Mucosa of gallbladder (tissue), 1 donor: ENCODE data around the gene CUZD1. TPM values are rescaled to one million over a fixed set of nuclear protein-coding genes. Genes with fewer than 3 reads are reported as not detected.

Experiments
- DNase-seq: peaks from one replicate; pipeline ENCODE4 v3.0.0-alpha.2; 2020; ENCODE audit warnings: low spot score
- total RNA-seq: library from RNA; stranded (reverse); gene quantifications from one replicate; pipeline ENCODE4 v1.2.1, GENCODE V29; 2021
- donor health status: DM: no; HTN: no; CAD: no.

The CUZD1 gene
- total RNA-seq, 1 donor from 2014 or later = 2.7 TPM

DNA sequence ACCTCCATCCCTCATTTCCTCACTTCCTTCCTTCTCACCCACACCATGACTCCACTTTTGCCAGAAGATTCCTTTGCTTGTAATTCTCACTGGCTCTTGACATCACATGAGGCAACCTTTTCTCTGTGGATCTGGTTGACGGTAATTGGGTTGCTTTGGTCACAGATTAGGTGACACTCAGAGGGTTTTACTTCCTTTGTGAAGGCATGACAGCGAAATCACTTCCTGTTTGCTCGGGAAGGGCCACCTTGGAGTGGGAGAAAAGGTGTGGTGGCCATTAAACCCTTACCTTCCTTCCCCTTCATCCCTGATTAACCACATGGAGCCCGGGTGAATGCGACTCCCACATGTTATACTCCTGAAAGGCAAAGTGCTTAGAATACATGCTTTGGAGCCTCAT lies 30.2 kb downstream of the CUZD1 start:
- no peak for DNase-seq

DNA sequence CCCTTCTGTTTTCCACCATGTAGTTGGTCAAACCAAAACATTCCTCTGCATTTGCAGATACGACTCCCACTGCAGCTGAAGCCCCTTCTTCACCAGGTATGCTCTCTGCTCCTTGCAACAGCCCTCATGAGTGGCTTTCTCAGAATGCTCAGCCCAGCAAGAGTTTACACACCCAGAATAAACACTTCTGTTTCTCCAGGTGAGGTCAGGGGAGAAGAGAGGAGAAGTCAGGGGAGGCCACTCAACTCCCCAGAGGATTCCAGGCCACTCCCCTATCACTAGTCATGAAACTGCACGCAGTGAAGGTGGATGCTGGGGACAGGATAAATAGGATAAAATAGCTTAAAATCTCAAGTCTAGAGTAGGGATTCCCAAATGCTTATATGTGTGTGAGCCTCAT lies 31.2 kb downstream of the CUZD1 start:
- no peak for DNase-seq

- DNase-seq = no peak
These were observed 32.9 kb downstream of the CUZD1 start for GRCh38 chr10:122812751-122813150.

DNA sequence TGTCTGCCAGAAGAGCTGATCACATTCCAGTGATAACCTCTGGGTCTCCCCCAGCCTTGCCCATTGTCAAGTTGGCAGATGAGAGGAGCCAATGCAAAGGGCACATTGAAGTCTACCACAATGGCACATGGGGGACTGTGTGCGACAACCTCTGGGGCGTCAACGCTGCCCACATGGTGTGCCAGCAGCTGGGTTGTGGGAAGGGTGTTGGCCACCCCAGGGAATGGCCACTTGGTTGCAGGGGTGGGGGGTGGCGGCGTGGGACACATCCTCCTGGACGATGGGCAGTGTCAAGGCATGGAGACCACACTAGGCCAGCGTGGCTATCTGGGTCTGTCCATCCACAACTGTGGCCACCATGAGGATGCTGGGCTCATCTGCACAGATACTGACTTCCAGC lies 43.4 kb downstream of the CUZD1 start:
- no peak for DNase-seq

DNA sequence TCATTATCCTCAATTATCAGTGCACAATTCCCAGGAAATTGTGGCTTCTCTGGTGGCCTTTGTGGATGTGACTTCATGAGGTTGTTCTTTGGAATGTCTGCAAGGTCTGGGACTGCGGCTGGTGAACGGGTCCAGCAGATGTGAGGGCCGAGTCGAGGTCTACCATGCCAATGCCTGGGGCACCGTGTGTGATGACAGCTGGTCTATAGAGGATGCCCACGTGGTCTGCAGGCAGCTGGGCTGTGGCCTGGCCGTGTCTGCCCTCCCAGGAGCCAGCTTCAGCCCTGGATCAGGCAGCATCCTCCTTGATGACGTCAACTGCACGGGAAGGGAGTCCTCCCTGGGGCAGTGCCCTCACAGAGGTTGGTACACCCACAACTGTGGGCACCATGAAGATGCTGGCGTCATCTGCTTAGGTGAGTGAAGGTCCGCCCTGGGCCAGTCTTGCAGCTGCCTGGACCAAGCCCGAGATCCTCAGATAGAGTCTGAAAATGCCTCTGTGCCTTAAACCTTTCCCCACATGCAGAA lies 46.9 kb downstream of the CUZD1 start:
- DNase-seq = no peak

GRCh38 chr10:122796796-122797195 lies 48.9 kb downstream of the CUZD1 start:
- no peak for DNase-seq

DNA sequence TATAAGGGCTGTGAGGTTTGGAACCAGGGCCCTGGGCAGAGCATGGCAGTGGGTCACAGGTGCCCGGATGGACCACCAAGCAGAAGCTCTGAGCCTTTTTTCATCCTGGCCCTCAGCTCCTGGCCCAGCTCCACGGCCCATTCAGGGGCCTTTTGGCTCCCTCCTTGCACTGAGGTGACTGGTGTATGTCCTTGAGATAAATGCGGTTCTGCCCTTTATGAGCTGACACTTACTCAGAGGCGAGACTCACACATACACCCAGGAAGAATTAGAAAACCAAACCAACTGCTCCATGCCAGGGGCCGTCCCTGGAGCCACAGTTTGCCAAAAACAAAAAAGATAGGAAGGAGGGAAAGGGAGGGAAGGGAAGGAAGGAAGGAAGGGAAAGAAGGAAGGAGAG lies 49.7 kb downstream of the CUZD1 start:
- DNase-seq = no peak

- no peak for DNase-seq
These were observed 59.4 kb downstream of the CUZD1 start for GRCh38 chr10:122786269-122786668.

- no peak for DNase-seq
These were observed 62.7 kb downstream of the CUZD1 start for GRCh38 chr10:122782911-122783310.

Other genes with a start within 250 kb of the CUZD1 start
- gene C10orf120, start 146.0 kb downstream of the CUZD1 start, total RNA-seq = not detected
- gene FAM24B, start 33.7 kb upstream of the CUZD1 start, total RNA-seq = 4.9 TPM
- not detected for gene FAM24A, start 64.8 kb upstream of the CUZD1 start, total RNA-seq
- gene C10orf88, start 108.4 kb upstream of the CUZD1 start, total RNA-seq = 8.5 TPM
- 9.4 TPM for gene PSTK, start 134.5 kb upstream of the CUZD1 start, total RNA-seq
- gene IKZF5, start 162.9 kb upstream of the CUZD1 start, total RNA-seq = 15.3 TPM
- gene ACADSB, start 163.1 kb upstream of the CUZD1 start, total RNA-seq = 36.1 TPM